Measurements from ENCODE around the gene PURB.
A peak's percentile ranks its signal among the peaks of the same experiment; 100 is the strongest.
"Not testable (repeated sequence)": the region's sequence is repeated elsewhere in the genome, so short reads cannot be mapped to it uniquely, and the experiment has no call there.

PURB gene

GRCh38 chr7:44891372-44891771, 6.0 kb upstream of the PURB start:
- peak; percentile 26 to 67 for DNase-seq

GRCh38 chr7:44889086-44889781, 3.9 kb upstream of the PURB start:
- no peak for DNase-seq

- DNase-seq, result peak; percentile 32 to 57
Observed at GRCh38 chr7:44887293-44887692, 2.0 kb upstream of the PURB start.

- DNase-seq, result peak; percentile 43 to 58
Observed at GRCh38 chr7:44884621-44885393, 523 bp downstream of the PURB start.

GRCh38 chr7:44883961-44884620, 1.2 kb downstream of the PURB start:
- DNase-seq, result no peak

GRCh38 chr7:44882899-44883298, 2.4 kb downstream of the PURB start:
- no peak for DNase-seq

GRCh38 chr7:44881610-44882009, 3.7 kb downstream of the PURB start:
- no peak for DNase-seq

- no peak for DNase-seq
Observed at GRCh38 chr7:44881066-44881600, 4.2 kb downstream of the PURB start.

- peak in 1 of 2 donors; percentile 16 for DNase-seq
Observed at GRCh38 chr7:44880317-44881018, 4.9 kb downstream of the PURB start.

- no peak for DNase-seq
Observed at GRCh38 chr7:44876393-44876792, 8.9 kb downstream of the PURB start.

- no peak for DNase-seq
Observed at GRCh38 chr7:44875241-44875640, 10.1 kb downstream of the PURB start.

- DNase-seq, result no peak
Observed at GRCh38 chr7:44872787-44873186, 12.5 kb downstream of the PURB start.

- not testable (repeated sequence) for DNase-seq
Observed at GRCh38 chr7:44871918-44872317, 13.4 kb downstream of the PURB start.

GRCh38 chr7:44870780-44871179, 14.6 kb downstream of the PURB start:
- not testable (repeated sequence) for DNase-seq

- DNase-seq, result not testable (repeated sequence)
Observed at GRCh38 chr7:44870336-44870735, 15.0 kb downstream of the PURB start.

GRCh38 chr7:44867073-44867995, 18.0 kb downstream of the PURB start:
- no peak for DNase-seq

- DNase-seq, result not testable (repeated sequence)
Observed at GRCh38 chr7:44861949-44862348, 23.4 kb downstream of the PURB start.

- DNase-seq, result no peak
Observed at GRCh38 chr7:44858161-44858560, 27.2 kb downstream of the PURB start.

- no peak for DNase-seq
Observed at GRCh38 chr7:44854644-44855364, 30.5 kb downstream of the PURB start.

- DNase-seq, result no peak
Observed at GRCh38 chr7:44853391-44853790, 31.9 kb downstream of the PURB start.

GRCh38 chr7:44852590-44852989, 32.7 kb downstream of the PURB start:
- DNase-seq, result no peak

All from CD4-positive, alpha-beta T cell treated with Interferon alpha-2 for 1 hour (primary cell).